Measurements from ENCODE around the gene FFAR4. TPM values are rescaled to one million over a fixed set of nuclear protein-coding genes. Genes with fewer than 3 reads are reported as not detected.

Gene FFAR4
- total RNA-seq, 1 experiment from 2014 or later: not detected

DNA sequence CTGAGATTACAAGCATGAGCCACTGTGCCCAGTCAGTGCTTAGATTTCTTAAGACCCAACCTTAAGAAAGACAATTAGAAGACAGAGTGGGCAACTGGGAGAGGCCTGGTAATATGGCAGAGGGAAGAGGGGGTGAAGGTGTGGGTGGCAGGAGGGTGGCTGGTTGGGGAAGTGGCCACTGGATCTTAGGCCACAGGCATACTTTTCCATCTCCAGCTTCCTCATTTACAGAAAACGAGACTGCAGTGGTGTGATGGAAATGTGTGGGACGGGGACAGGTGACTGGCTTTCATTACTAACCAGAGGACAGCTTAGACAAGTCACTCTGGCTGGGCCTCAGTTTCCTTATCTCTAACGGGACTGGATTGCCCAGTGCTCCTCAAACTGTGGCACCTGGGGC is 1.0 kb upstream of the FFAR4 start:
- TF ChIP-seq EZH2 (IDR thresholded peaks at IDR 0.05; ENCODE audit: borderline replicate concordance, low read depth, low read length, poor library complexity, severe bottlenecking): no peak
- TF ChIP-seq, protein P1, sequence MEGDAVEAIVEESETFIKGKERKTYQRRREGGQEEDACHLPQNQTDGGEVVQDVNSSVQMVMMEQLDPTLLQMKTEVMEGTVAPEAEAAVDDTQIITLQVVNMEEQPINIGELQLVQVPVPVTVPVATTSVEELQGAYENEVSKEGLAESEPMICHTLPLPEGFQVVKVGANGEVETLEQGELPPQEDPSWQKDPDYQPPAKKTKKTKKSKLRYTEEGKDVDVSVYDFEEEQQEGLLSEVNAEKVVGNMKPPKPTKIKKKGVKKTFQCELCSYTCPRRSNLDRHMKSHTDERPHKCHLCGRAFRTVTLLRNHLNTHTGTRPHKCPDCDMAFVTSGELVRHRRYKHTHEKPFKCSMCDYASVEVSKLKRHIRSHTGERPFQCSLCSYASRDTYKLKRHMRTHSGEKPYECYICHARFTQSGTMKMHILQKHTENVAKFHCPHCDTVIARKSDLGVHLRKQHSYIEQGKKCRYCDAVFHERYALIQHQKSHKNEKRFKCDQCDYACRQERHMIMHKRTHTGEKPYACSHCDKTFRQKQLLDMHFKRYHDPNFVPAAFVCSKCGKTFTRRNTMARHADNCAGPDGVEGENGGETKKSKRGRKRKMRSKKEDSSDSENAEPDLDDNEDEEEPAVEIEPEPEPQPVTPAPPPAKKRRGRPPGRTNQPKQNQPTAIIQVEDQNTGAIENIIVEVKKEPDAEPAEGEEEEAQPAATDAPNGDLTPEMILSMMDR (conservative IDR thresholded peaks at IDR 0.05; ENCODE audit: low read depth, low read length): no peak
- Histone ChIP-seq H3K27me3 (replicated peaks; ENCODE audit: insufficient read depth, low read depth, low read length, poor library complexity) (peaks cover 61% of the 10 kb centered on the region), H3K27ac (ENCODE audit: low read depth, low read length, poor library complexity, severe bottlenecking) (no peak overlapping the region), H3K9me3 (ENCODE audit: low read depth, low read length, poor library complexity, severe bottlenecking) (no peaks in the 10 kb centered on the region), H3K36me3 (ENCODE audit: insufficient read depth, low read length, poor library complexity, severe bottlenecking) (no peaks in the 10 kb centered on the region), H3K4me1 (ENCODE audit: insufficient read depth, low read length, poor library complexity, severe bottlenecking) (no peaks in the 10 kb centered on the region), H3K4me3 (ENCODE audit: low read depth, low read length, poor library complexity, severe bottlenecking) (no peak overlapping the region)
- CTCF ChIA-PET: no interaction called here
- no TSS peak for BruUV-seq (replicated peaks)
- intact Hi-C loops (cut with micrococcal nuclease; ENCODE audit: unreplicated experiment): no loop called here
- POLR2A ChIA-PET (ENCODE audit: low non-redundant PET): interaction anchor here (0.7 kb wide), 1 partner anchor 10 kb away, joined by 3 read pairs; no protein-coding TSS in a partner anchor
- no peak for DNase-seq (ENCODE audit: low spot score)

DNA sequence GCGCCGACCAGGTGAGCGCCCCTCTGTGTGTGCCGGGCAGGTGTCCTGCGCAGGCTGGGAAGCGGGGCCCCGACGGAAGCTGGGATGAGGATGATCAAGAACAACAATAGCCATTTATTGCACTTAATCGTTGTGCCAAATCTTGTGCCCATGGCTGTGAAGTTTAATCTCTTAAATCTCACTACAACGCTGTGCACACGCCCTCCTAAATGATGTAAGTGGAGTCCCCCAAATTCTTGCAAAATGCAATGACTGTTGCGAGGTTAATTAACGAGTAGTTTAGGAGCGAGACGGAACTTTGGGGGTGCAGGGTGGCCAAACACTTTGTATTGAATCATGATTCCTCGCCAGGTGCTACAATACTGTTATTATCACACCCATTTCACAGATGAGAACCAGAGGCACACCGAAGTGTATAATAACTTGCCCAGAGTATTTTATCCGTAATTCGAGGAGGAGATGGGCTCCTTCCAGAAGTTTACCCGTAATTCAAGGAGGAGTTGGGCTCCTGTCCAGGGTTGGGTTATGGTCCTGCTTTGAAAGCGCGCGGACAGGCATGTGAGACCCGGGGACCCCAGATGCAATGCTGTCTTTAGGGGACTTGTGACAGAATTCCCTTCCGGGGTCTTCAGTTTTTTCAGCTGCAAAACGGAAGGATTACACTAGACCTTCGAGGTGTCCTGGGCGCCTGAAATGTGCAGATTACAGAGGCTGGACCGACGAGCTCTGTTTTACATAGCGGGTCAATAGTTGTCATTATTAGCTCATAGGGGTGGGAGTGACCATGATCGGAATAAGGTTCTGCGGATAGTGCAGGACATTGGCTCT is 1.0 kb downstream of the FFAR4 start:
- CTCF ChIA-PET: no interaction called here
- BruUV-seq (replicated peaks): no TSS peak
- intact Hi-C loops (cut with micrococcal nuclease; ENCODE audit: unreplicated experiment): no loop called here

DNA sequence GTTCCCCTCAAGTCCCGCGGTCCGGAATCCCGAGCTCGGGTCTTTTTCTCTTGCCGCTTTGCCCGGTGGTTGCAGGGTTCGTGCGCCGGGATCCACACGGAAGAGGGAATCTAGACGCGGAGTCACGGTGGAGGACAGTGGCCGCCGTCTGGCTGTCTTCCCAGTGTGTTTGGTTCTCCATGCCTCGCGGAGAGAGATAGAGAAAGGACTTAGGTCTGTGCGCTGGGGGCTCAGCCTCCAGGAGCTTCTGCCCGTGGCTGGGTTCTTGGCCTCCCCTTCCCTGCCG is 1.6 kb downstream of the FFAR4 start:
- Histone ChIP-seq H3K36me3 (ENCODE audit: insufficient read depth, low read length, poor library complexity, severe bottlenecking) (no peaks in the 10 kb centered on the region), H3K27me3 (replicated peaks; ENCODE audit: insufficient read depth, low read depth, low read length, poor library complexity) (peaks cover 71% of the 10 kb centered on the region), H3K4me1 (ENCODE audit: insufficient read depth, low read length, poor library complexity, severe bottlenecking) (no peaks in the 10 kb centered on the region), H3K9me3 (ENCODE audit: low read depth, low read length, poor library complexity, severe bottlenecking) (no peaks in the 10 kb centered on the region), H3K27ac (ENCODE audit: low read depth, low read length, poor library complexity, severe bottlenecking) (no peak overlapping the region), H3K4me3 (ENCODE audit: low read depth, low read length, poor library complexity, severe bottlenecking) (no peak overlapping the region)
- intact Hi-C loops (cut with micrococcal nuclease; ENCODE audit: unreplicated experiment): no loop called here
- ChIA-PET CTCF (no interaction called here), POLR2A (ENCODE audit: low non-redundant PET) (no interaction called here)
- BruUV-seq (replicated peaks): no TSS peak
- DNase-seq (ENCODE audit: low spot score): no peak
- peak; percentile 11 for TF ChIP-seq EZH2 (IDR thresholded peaks at IDR 0.05; ENCODE audit: borderline replicate concordance, low read depth, low read length, poor library complexity, severe bottlenecking)
- TF ChIP-seq, protein P1 (conservative IDR thresholded peaks at IDR 0.05; ENCODE audit: low read depth, low read length): no peak

More for the DNA sequence above, 1.0 kb downstream of the FFAR4 start:
- H3K27me3 ChIP-seq (replicated peaks; ENCODE audit: insufficient read depth, low read depth, low read length, poor library complexity): peaks cover 71% of the 10 kb centered on the region
- no peaks in the 10 kb centered on the region for H3K4me1 ChIP-seq (ENCODE audit: insufficient read depth, low read length, poor library complexity, severe bottlenecking)
- DNase-seq (ENCODE audit: low spot score): no peak
- POLR2A ChIA-PET (ENCODE audit: low non-redundant PET): no interaction called here
- peak; percentile 55 for TF ChIP-seq EZH2 (IDR thresholded peaks at IDR 0.05; ENCODE audit: borderline replicate concordance, low read depth, low read length, poor library complexity, severe bottlenecking)
- TF ChIP-seq, protein P1 (conservative IDR thresholded peaks at IDR 0.05; ENCODE audit: low read depth, low read length): no peak
- H3K36me3 ChIP-seq (ENCODE audit: insufficient read depth, low read length, poor library complexity, severe bottlenecking): no peaks in the 10 kb centered on the region
- no peaks in the 10 kb centered on the region for H3K9me3 ChIP-seq (ENCODE audit: low read depth, low read length, poor library complexity, severe bottlenecking)
- H3K4me3 ChIP-seq (ENCODE audit: low read depth, low read length, poor library complexity, severe bottlenecking): no peak overlapping the region
- H3K27ac ChIP-seq (ENCODE audit: low read depth, low read length, poor library complexity, severe bottlenecking): no peak overlapping the region

All from A673 (cell line).